Measurements from ENCODE around the gene ONECUT3. TPM values are rescaled to one million over a fixed set of nuclear protein-coding genes. Genes with fewer than 3 reads are reported as not detected.

Gene ONECUT3
- total and polyA plus RNA-seq, 2 of the 4 experiments (the other 2 are of a cell fraction): not detected

DNA sequence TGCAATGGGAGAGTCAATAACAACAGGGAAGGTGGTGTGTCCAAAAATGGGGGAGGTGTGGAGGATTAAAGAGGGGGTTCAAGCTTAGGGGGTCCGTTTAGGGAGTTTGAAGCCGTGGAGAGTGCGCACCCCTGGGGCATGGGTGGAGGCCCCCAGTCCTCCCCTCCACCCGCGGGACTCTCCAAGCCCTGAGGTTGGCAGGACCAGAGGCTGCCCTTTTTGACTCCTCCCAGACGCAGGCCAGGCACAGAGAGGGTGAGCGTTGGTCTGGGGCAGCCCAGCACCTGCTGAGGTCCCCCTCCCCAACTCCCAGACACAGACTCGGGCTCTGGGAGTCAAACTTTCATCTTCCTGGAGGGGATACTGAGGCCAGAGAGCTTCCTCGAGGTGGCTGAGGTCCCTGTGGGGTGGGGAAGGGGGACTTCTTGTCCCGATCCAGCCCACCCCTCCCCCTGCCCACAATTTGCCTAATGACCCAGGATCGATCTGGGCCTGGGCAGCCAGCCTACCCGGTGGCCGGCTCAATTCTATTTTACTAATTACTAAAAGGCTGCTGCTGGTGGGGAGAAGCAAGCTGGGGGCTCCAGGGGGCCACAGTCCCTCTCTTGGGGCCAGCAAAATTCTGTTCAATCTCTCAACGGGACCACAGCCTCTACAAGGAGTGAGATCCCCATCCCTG, 2.8 kb upstream of the ONECUT3 start:
- ChIA-PET CTCF (no interaction called here), POLR2A (ENCODE audit: unreplicated experiment) (interaction anchor here (0.7 kb wide), 1 partner anchor 35 kb away, joined by 4 read pairs; no protein-coding TSS in a partner anchor)
- H3K4ac ChIP-seq (ENCODE audit: low read depth, low read length): no peak overlapping the region
- no peak overlapping the region for H2AK9ac ChIP-seq (replicated peaks; ENCODE audit: low read depth, low read length, poor library complexity)
- no peak overlapping the region for H2BK20ac ChIP-seq (ENCODE audit: low read depth, low read length)
- no peak overlapping the region for H2AK5ac ChIP-seq (ENCODE audit: low read depth, low read length)
- peaks cover 12% of the 10 kb centered on the region for H3K4me1 ChIP-seq (ENCODE audit: control insufficient read depth, insufficient read depth, low read length)
- no TSS peak for BruUV-seq (replicated peaks)
- peaks cover 6% of the 10 kb centered on the region for H4K20me1 ChIP-seq (ENCODE audit: insufficient read depth, low read length)
- peaks cover 6% of the 10 kb centered on the region for H3K9me1 ChIP-seq (ENCODE audit: insufficient read depth, low read length)
- H2BK15ac ChIP-seq (ENCODE audit: low read depth, low read length): no peak overlapping the region
- peaks cover 74% of the 10 kb centered on the region for H3K27me3 ChIP-seq (ENCODE audit: control insufficient read depth, insufficient read depth, low read length)
- no peak overlapping the region for H3K18ac ChIP-seq (ENCODE audit: low read depth, low read length)
- no CpG with 5 or more reads among the region's 14 CpGs for WGBS, 2 experiments (ENCODE audit: extremely low coverage in 2 of 2, insufficient read length in 1 of 2)
- no peak for TF ChIP-seq FOS (IDR thresholded peaks at IDR 0.05; ENCODE audit: low read depth, low read length)
- no peak for TF ChIP-seq MAFK (IDR thresholded peaks at IDR 0.05; ENCODE audit: low read depth, low read length)
- TF ChIP-seq SMC3 (IDR thresholded peaks at IDR 0.05; ENCODE audit: low read depth, low read length): no peak
- no peak for TF ChIP-seq CTCF (conservative IDR thresholded peaks at IDR 0.05; ENCODE audit: low read depth, low read length)
- no peak for TF ChIP-seq ELK1 (IDR thresholded peaks at IDR 0.05; ENCODE audit: borderline replicate concordance, low read depth, low read length)
- no peak for TF ChIP-seq RCOR1 (IDR thresholded peaks at IDR 0.05; ENCODE audit: insufficient replicate concordance, low read length)
- TF ChIP-seq CHD1 (IDR thresholded peaks at IDR 0.05; ENCODE audit: low read depth, low read length): no peak
- TF ChIP-seq RFX5 (IDR thresholded peaks at IDR 0.05; ENCODE audit: low read depth, low read length): no peak
- TF ChIP-seq NFE2L2 (IDR thresholded peaks at IDR 0.05; ENCODE audit: low read depth, low read length): no peak
- no peak for TF ChIP-seq USF2 (IDR thresholded peaks at IDR 0.05; ENCODE audit: low read depth, low read length)
- TF ChIP-seq MXI1 (IDR thresholded peaks at IDR 0.05; ENCODE audit: borderline replicate concordance, low read depth, low read length): no peak
- no peak for TF ChIP-seq CEBPB (IDR thresholded peaks at IDR 0.05; ENCODE audit: low read depth, low read length)
- no peak for TF ChIP-seq MAZ (IDR thresholded peaks at IDR 0.05; ENCODE audit: borderline replicate concordance, low read depth, low read length)
- TF ChIP-seq BHLHE40 (IDR thresholded peaks at IDR 0.05; ENCODE audit: low read depth, low read length): no peak
- TF ChIP-seq POLR2A (IDR thresholded peaks at IDR 0.05; ENCODE audit: low read depth, low read length): no peak
- no peak overlapping the region for H3K14ac ChIP-seq (replicated peaks; ENCODE audit: low read depth, low read length)
- intact Hi-C loops (cut with micrococcal nuclease): no loop called here
- H3K27ac ChIP-seq (ENCODE audit: insufficient read depth, low read length): no peak overlapping the region
- H3K9ac ChIP-seq (ENCODE audit: low read depth, low read length): no peak overlapping the region
- no peak overlapping the region for H3K56ac ChIP-seq (ENCODE audit: extremely low read depth, insufficient read depth, low read length)
- no peak overlapping the region for H4K91ac ChIP-seq (ENCODE audit: insufficient read depth, low read depth, low read length)
- H2BK120ac ChIP-seq (ENCODE audit: low read depth, low read length): no peak overlapping the region
- H3K9me3 ChIP-seq (ENCODE audit: control insufficient read depth, insufficient read depth, low read length): no peaks in the 10 kb centered on the region
- H2BK5ac ChIP-seq (ENCODE audit: low read depth, low read length, poor library complexity, severe bottlenecking): no peak overlapping the region
- H3K4me2 ChIP-seq (ENCODE audit: low read depth, low read length): no peak overlapping the region
- no peaks in the 10 kb centered on the region for H3K79me1 ChIP-seq (ENCODE audit: low read depth in 1 of 2, low read length in 2 of 2)
- H3K36me3 ChIP-seq (ENCODE audit: control insufficient read depth, insufficient read depth, low read length): no peaks in the 10 kb centered on the region
- peak overlapping the region; percentile 28 for H2AFZ ChIP-seq (replicated peaks; ENCODE audit: low read length, poor library complexity)
- no peak overlapping the region for H4K5ac ChIP-seq (ENCODE audit: low read depth, low read length)
- no peak overlapping the region for H3K4me3 ChIP-seq (ENCODE audit: insufficient read depth, low read depth, low read length)
- dilution Hi-C loops (cut with HindIII; ENCODE audit: low sequenced_read_pairs, unreplicated experiment): no loop called here
- H3K23ac ChIP-seq (ENCODE audit: low read depth, low read length): no peak overlapping the region
- H4K8ac ChIP-seq (ENCODE audit: low read depth in 2 of 2, low read length in 2 of 2): no peak overlapping the region
- ATAC-seq (ENCODE audit: low read depth) (no peak), DNase-seq (no peak)
- in situ Hi-C loops (cut with MboI; ENCODE audit: low sequenced_read_pairs): no loop called here
